ENCODE measurements around the gene PLCB1. TPM values are rescaled to one million over a fixed set of nuclear protein-coding genes. Genes with fewer than 3 reads are reported as not detected.
A peak's percentile ranks its signal among the peaks of the same experiment; 100 is the strongest.
"Not testable (repeated sequence)": the region's sequence is repeated elsewhere in the genome, so short reads cannot be mapped to it uniquely, and the experiment has no call there.

Gene PLCB1
- polyA plus RNA-seq, 1 donor (not counting 4 experiments of a cell fraction or from before 2014, with no cell fraction given): 0.37 TPM

DNA sequence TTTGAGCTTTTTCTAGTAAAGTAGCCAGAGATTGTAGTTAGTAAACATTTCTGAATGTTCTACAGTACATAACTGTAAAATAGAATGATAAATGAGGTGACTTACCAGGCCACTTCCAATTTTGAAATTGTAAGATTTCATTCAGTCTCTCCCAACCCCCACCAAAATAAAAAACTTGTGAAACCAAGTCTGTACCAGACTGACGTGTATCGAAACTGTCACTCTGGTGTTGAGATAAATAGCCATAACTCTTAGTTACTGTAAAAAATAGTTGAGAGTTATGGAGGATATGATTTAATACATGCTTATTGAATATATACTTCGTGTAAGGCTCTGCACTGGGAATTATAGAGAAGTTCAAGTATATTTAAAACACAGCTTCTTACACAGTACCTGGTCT is 455.7 kb downstream of the PLCB1 start:
- Histone ChIP-seq H4K20me1 (ENCODE audit: control insufficient read depth, extremely low read depth, insufficient read depth, low read length) (no peaks in the 10 kb centered on the region), H3K4me1 (ENCODE audit: control insufficient read depth, extremely low read depth, insufficient read depth, low read length) (no peaks in the 10 kb centered on the region), H3K9ac (ENCODE audit: control insufficient read depth, extremely low read depth, insufficient read depth, low read length) (no peak overlapping the region), H3K79me2 (ENCODE audit: control insufficient read depth, insufficient read depth, low read length) (no peaks in the 10 kb centered on the region), H3K9me1 (ENCODE audit: control insufficient read depth, extremely low read depth, insufficient read depth, low read length) (no peaks in the 10 kb centered on the region), H3K4me3 (ENCODE audit: control insufficient read depth in 2 of 3, extremely low read depth in 1 of 3, insufficient read depth in 2 of 3, low read depth in 1 of 3, low read length in 3 of 3) (no peak overlapping the region), H3K27me3 (ENCODE audit: control insufficient read depth, extremely low read depth, insufficient read depth, low read length) (no peaks in the 10 kb centered on the region), H3K27ac (ENCODE audit: control insufficient read depth, insufficient read depth, low read length) (no peak overlapping the region), H2AFZ (ENCODE audit: control insufficient read depth, low read length) (no peak overlapping the region), H3K4me2 (ENCODE audit: control insufficient read depth, extremely low read depth, insufficient read depth, low read depth, low read length) (no peak overlapping the region), H3K36me3 (ENCODE audit: control insufficient read depth in 2 of 2, extremely low read depth in 1 of 2, insufficient read depth in 2 of 2, low read length in 2 of 2) (no peaks in the 10 kb centered on the region), H3K9me3 (ENCODE audit: control insufficient read depth, low read depth, low read length) (no peaks in the 10 kb centered on the region)
- FAIRE-seq (no peak), DNase-seq (ENCODE audit: low read depth, low spot score) (no peak)
- dilution Hi-C loops (cut with MboI; ENCODE audit: extremely low pct_ligation_motif_present, low sequenced_read_pairs): no loop called here
- TF ChIP-seq CTCF (optimal IDR thresholded peaks at IDR 0.05 in 1 of 3, IDR thresholded peaks at IDR 0.05 in 1 of 3, conservative IDR thresholded peaks at IDR 0.05 in 1 of 3; ENCODE audit: extremely low read depth in 1 of 3, insufficient read depth in 2 of 3, low read length in 3 of 3) (no peak), EZH2 (IDR thresholded peaks at IDR 0.05; ENCODE audit: low read length) (no peak)

DNA sequence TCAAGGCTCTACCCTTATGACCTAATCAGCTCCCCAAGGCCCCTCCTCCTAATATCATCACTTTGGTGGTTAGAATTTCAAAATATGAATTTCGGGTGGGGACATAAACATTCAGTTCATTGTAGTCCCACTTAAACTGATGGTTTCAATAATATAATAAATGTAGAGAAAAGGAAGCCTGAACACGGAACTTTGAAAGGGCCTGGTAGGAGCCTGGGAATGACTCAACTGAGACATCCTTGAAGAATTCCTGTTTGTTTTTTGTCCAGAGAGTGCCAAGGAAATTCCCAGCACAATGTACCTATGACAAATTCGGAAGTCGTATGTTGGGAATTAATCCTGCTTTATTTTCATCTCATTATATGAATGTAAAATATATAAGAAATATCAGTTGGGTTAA is 457.9 kb downstream of the PLCB1 start:
- no peak overlapping the region for H3K4me3 ChIP-seq (ENCODE audit: control insufficient read depth in 2 of 3, extremely low read depth in 1 of 3, insufficient read depth in 2 of 3, low read depth in 1 of 3, low read length in 3 of 3)
- no peak for DNase-seq (ENCODE audit: low read depth, low spot score)

DNA sequence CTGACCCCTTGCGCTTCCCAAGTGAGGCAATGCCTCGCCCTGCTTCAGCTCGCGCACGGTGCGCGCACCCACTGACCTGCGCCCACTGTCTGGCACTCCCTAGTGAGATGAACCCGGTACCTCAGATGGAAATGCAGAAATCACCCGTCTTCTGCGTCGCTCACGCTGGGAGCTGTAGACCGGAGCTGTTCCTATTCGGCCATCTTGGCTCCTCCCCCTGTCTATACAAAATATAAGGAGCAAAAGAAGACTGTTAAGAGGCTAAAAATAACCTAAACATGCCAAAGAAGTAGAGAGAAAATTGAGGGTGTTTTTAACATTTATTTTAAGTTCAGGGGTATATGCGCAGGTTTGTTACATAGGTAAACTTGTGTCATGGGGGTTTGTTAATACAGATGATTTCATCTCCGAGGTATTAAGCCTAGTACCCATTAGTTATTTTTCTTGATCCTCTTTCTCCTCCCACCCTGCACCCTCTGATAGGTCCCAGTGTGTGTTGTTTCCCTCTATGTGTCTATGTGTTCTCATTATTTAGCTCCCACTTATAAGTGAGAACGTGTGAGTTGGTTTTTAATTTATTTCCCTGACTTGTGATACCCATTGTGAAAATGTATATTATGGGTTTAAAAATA is 469.0 kb downstream of the PLCB1 start:
- H3K79me2 ChIP-seq (ENCODE audit: control insufficient read depth, insufficient read depth, low read length); DNase-seq (ENCODE audit: low read depth, low spot score); H3K9me3 ChIP-seq (ENCODE audit: control insufficient read depth, low read depth, low read length); FAIRE-seq; H3K27ac ChIP-seq (ENCODE audit: control insufficient read depth, insufficient read depth, low read length); H3K9me1 ChIP-seq (ENCODE audit: control insufficient read depth, extremely low read depth, insufficient read depth, low read length); H2AFZ ChIP-seq (ENCODE audit: control insufficient read depth, low read length); H3K4me2 ChIP-seq (ENCODE audit: control insufficient read depth, extremely low read depth, insufficient read depth, low read depth, low read length); H3K36me3 ChIP-seq (ENCODE audit: control insufficient read depth in 2 of 2, extremely low read depth in 1 of 2, insufficient read depth in 2 of 2, low read length in 2 of 2); H3K27me3 ChIP-seq (ENCODE audit: control insufficient read depth, extremely low read depth, insufficient read depth, low read length); H4K20me1 ChIP-seq (ENCODE audit: control insufficient read depth, extremely low read depth, insufficient read depth, low read length); H3K4me3 ChIP-seq (ENCODE audit: control insufficient read depth in 2 of 3, extremely low read depth in 1 of 3, insufficient read depth in 2 of 3, low read depth in 1 of 3, low read length in 3 of 3); dilution Hi-C loops (cut with MboI; ENCODE audit: extremely low pct_ligation_motif_present, low sequenced_read_pairs); H3K4me1 ChIP-seq (ENCODE audit: control insufficient read depth, extremely low read depth, insufficient read depth, low read length): not testable (repeated sequence)
- H3K9ac ChIP-seq (ENCODE audit: control insufficient read depth, extremely low read depth, insufficient read depth, low read length): peak overlapping the region; percentile 15

More for the DNA sequence above, 457.9 kb downstream of the PLCB1 start:
- dilution Hi-C loops (cut with MboI; ENCODE audit: extremely low pct_ligation_motif_present, low sequenced_read_pairs): no loop called here
- H3K9ac ChIP-seq (ENCODE audit: control insufficient read depth, extremely low read depth, insufficient read depth, low read length): no peak overlapping the region
- no peak for TF ChIP-seq EZH2 (IDR thresholded peaks at IDR 0.05; ENCODE audit: low read length)
- no peak for TF ChIP-seq CTCF (optimal IDR thresholded peaks at IDR 0.05 in 1 of 3, IDR thresholded peaks at IDR 0.05 in 1 of 3, conservative IDR thresholded peaks at IDR 0.05 in 1 of 3; ENCODE audit: extremely low read depth in 1 of 3, insufficient read depth in 2 of 3, low read length in 3 of 3)
- no peaks in the 10 kb centered on the region for H3K4me1 ChIP-seq (ENCODE audit: control insufficient read depth, extremely low read depth, insufficient read depth, low read length)
- H2AFZ ChIP-seq (ENCODE audit: control insufficient read depth, low read length): no peak overlapping the region
- H4K20me1 ChIP-seq (ENCODE audit: control insufficient read depth, extremely low read depth, insufficient read depth, low read length): no peaks in the 10 kb centered on the region
- no peak overlapping the region for H3K27ac ChIP-seq (ENCODE audit: control insufficient read depth, insufficient read depth, low read length)
- no peaks in the 10 kb centered on the region for H3K79me2 ChIP-seq (ENCODE audit: control insufficient read depth, insufficient read depth, low read length)
- no peak overlapping the region for H3K4me2 ChIP-seq (ENCODE audit: control insufficient read depth, extremely low read depth, insufficient read depth, low read depth, low read length)
- no peaks in the 10 kb centered on the region for H3K9me3 ChIP-seq (ENCODE audit: control insufficient read depth, low read depth, low read length)
- H3K36me3 ChIP-seq (ENCODE audit: control insufficient read depth in 2 of 2, extremely low read depth in 1 of 2, insufficient read depth in 2 of 2, low read length in 2 of 2): no peaks in the 10 kb centered on the region
- no peaks in the 10 kb centered on the region for H3K9me1 ChIP-seq (ENCODE audit: control insufficient read depth, extremely low read depth, insufficient read depth, low read length)
- no peak for FAIRE-seq
- H3K27me3 ChIP-seq (ENCODE audit: control insufficient read depth, extremely low read depth, insufficient read depth, low read length): no peaks in the 10 kb centered on the region

Measured in keratinocyte (primary cell).